Measurements from ENCODE around the gene TRIM6.
A peak's percentile ranks its signal among the peaks of the same experiment; 100 is the strongest.
"Not testable (repeated sequence)": the region's sequence is repeated elsewhere in the genome, so short reads cannot be mapped to it uniquely, and the experiment has no call there.

The TRIM6 gene

DNA sequence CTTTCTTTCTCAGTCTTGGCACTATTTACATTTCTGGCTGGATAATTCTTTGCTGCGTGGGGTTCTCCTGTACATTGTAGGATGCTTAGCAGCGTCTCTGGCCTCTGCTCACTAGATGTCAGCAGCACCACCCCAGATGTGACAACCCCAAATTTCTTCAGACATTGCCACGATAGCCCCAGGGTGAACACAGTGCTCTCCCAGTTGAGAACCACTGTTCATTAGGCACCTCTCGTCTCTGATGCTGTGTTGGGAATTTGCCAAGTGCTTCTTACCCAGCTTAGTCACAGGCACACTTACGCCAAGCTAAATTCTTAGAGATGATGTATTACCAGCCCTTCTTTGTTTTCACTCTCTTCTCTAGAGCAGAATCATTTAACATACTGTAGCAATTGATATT lies 9.4 kb downstream of the TRIM6 start:
- no peak for DNase-seq

DNA sequence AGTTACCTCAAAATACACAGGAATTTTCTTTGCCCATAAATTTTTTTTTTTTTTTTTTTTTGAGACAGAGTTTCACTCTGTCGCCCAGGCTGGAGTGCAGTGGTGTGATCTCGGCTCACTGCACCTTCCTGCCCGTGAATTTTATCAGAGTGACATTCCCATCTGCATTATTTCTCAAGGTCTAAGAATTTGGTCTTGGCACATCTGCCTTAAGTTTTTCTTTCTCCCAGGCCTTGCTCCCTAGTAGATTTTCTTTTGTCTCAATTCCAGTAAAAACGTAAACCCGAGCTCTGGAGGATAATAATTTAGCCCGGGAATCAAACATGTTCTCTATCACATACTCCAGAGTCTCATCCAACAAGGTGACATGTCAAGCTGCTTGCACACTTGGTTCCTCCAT lies 12.4 kb downstream of the TRIM6 start:
- DNase-seq: no peak

DNA sequence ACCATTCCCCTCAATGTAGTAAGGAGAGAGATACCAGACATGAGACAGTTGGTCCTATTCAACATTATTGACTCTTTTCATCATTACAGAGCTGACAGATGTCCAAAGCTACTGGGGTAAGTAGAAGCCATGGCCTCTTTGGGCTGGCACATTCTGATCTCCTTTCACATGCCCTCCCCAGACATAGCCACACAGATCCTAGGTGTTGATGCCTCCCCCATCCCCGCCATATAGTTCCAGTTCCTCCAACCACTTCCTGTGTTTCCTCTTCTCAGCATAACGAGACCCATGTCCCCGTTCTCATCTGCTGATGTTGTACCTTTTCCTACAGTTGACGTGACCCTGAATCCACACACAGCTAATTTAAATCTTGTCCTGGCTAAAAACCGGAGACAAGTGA lies 14.0 kb downstream of the TRIM6 start:
- no peak for DNase-seq

DNA sequence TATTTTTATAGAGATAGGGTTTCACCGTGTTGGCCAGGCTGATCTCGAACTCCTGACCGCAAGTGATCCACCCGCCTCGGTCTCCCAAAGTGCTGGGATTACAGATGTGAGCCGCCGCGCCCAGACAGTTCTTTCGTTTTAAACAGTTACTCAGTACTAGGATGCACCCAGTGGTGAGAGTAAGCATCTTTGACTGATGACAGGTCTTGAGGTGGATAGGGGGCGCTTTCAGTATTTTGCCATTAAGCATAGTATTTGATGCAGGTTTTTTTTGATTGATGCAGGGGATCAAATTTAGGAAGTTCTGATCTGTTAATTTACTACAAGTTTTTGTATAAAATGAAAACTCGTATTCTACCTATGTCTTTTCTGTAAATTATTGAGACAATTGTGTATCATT lies 15.2 kb downstream of the TRIM6 start:
- no peak for DNase-seq

DNA sequence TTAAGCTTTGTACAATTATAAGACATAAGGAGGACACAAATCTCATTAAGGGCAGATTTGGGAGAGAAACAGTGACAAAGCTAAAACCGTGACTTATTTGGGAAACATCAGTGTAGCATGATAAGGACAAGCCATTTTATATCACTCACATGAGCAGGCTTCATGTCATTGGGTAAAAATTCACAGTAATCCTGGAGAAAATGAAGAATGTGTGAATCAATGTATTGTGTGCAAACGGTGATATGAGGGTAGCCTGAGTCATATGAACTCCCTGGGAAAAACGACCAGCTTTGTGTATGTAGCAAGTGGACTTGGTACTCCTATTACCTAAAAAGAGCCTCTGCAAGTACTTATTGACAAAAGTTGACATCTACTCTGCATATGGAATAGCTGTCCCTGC lies 22.4 kb downstream of the TRIM6 start:
- no peak for DNase-seq

DNA sequence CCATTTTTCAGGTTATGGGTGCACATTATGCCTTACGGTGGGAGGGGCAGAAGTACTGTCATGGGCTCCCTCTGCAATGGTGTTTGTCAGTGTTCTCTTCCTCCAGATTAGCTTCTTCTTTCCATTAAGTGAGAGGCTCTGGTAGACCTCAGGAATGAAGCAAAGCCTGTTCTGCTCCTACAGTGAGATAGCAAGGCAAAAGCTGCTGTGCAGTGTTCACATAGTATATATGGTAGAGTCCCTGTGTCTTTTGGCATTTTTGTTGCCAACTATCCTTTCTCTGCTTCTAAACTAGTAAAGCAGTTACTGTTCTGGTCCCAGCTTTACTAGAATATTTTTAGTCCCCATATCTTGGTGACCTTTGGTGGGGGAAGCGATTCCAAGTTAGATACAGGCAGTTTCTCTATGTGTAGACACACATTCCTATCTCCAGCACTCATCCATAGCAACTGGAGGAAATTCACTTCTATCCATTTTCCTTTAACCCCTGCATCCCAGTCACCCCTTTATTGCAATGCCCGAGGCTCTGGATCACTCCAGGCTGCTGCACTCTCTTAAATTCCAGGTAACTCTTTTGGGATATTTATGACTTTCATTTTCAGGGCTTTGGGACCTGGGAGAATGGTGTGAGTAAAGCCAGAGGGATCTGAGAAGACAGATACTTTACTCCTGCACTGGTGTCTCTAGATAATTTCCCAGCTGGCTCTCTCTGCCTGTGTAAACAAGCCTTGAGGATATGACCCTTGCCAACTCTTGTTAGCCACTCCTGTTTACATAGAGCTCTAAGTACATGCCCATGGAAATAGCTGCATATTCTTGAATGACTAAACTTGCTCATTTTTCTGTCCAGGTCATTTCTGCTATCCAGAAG lies 24.4 kb downstream of the TRIM6 start:
- peak; percentile 77 for DNase-seq

DNA sequence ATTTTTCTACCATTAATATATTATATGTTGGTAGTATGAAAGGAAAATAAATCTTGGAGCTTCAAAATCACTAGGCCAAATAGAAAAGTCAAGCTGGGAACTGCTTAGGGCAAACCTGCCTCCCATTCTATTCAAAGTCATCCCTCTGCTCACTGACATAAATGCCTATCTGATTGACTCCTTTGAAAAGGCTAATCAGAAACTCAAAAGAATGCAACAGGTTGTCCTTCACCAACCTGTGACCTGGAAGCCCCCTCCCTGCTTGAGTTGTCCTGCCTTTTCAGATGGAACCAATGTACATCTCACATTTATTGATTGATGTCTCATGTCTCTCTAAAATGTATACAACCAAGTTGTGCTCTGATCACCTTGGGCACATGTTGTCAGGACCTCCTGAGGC lies 25.1 kb downstream of the TRIM6 start:
- no peak for DNase-seq

DNA sequence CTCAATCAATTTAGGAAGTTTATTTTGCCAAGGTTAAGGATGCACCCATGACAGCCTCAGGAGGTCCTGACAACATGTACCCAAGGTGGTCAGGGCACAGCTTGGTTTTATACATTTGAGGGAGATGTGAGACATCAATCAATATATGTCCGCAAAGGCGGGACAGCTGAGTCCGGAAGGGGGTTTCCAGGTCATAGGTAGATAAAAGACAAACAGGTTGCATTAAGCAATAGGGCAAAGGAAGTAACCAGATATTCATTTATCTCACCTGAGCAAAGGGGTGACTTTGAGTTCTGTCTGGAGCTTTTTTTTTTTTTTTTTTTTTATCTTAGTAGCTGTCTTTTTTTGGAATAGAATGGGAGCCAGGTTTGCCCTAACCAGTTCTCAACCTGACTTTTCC lies 26.4 kb downstream of the TRIM6 start:
- no peak for DNase-seq

DNA sequence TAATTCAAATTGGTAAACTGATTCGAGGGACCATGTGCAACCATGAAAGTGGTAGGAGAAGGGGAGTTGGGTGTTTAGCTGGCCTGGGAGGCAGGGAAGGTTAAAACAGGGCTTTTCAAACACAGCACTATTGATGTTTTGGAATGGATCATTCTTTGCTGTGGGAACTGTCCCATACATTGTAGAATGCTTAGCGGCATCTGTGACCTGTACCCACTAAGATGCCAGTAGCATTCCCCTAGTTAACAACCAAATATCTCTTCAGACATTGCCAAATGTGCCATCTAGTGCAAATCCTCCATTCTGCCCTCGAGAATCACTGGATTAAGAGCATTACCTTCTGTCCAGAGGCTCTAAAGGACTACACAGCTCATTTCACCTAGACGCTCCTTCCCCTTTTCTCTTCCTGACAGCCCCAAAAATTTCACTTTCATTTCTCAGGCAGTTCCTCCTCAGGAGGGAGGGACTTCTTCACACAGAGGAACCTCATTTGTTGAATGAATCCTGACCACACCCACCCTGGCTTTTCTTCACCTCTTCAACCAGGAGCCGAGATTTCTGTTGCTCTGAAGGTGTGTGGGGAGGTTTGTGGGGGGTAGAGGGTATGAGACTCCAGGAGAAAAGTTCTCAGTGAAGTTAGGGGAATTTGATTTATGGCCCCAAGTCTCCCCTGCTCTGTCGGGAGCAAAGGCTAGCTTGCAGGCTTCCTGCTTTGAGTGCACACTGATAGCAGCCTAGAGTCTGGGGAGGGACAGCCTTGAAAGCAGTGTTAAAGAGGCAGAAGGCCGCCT lies 28.2 kb downstream of the TRIM6 start, which contains the start of gene TRIM34:
TRIM34 (plus strand) TSS at position 513 of the 791 bp plus-strand sequence. CDS start 7,331 bp downstream, outside the sequence.
- peak; percentile 65 for DNase-seq

DNA sequence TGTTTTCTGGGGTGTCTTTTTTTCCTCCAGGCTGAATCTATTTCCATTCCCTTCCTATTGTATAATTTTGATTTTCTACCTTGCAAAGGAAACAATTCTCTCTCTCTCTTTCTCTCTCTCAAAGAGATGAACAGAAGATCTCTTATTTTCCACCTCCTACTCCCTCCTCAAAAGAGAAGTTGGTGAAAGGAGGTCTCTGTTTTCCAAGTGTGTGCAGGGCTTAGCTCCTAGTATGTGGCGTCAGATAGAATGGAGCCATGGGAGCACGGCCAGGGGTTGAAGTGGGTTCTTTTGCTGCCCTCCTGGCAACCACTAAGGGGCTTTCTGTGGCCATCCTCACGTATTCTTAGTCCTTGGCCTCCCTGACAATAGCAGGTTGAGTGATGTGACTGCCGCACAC lies 28.8 kb downstream of the TRIM6 start:
- no peak for DNase-seq

DNA sequence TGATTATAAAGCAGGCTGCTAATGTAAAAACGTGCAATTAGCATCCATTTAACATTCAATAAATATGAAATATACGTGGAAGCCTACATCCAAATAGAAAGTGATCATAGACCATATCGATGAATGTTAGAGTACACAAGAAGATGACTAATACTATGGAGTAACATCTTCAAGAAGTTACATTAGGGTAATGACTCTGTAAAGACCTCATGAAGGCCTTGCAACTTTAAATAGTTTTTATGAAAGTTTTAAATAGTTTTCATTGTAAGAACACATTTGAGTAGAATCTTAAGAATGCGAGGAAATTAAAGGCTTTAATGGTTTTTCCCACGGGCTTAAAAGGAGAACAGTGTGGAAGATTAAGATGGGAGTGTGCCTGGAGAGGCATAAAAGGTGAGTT lies 29.8 kb downstream of the TRIM6 start:
- no peak for DNase-seq

DNA sequence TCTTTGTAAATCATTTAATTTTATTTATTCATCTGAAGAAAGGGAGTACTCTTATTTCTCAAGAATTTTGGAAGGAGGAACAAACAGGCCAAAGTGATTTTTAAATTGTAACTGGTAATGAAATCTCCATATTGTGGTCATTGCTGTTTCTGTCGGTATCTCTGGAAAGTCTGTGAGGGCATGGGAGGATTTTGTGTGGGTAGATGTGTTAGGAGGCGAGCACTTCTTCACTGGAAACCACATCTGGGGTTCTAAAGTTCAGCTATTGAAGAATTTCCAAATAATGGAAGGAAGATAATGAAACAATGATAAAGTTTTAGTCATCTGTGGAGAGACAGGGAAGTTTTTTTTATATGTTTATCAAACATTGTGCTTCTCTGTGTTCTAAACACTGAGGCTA lies 35.0 kb downstream of the TRIM6 start:
- DNase-seq: no peak

DNA sequence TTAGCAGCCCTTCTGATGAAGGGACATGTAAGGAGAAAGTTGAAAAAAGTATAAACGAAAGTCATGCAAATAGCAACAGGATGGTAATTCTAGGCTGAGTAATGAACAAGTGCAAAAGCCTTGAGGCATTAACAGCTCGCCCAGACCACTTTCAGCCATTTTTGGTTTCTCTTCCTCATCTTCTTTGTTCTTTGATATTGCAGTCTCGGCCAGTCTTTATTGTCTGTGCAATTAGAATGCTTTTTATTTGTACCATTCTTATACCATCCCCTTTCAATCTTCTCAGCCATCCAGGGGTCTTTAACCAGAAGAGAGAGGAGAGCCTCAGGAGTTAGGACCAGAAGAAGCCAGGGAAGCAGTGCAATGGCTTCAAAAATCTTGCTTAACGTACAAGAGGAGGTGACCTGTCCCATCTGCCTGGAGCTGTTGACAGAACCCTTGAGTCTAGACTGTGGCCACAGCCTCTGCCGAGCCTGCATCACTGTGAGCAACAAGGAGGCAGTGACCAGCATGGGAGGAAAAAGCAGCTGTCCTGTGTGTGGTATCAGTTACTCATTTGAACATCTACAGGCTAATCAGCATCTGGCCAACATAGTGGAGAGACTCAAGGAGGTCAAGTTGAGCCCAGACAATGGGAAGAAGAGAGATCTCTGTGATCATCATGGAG lies 35.7 kb downstream of the TRIM6 start:
- DNase-seq: no peak

DNA sequence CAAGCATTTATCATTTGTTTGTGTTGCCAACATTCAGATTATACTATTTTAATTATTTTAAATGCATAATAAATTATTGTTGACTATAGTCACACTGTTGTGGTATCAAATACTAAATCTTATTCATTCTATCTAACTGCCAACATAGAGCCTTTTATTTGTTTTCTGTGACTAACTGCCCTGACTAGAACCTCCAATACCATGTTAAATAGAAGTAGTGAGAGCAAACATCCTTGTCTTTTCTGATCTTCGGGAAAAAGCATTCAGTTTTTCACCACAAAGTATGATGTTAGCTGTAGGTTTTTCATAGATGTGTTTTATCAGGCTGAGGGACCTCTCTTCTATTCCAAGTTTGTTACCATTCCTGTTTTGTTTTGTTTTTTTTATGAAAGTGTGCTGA lies 43.5 kb downstream of the TRIM6 start:
- no peak for DNase-seq

DNA sequence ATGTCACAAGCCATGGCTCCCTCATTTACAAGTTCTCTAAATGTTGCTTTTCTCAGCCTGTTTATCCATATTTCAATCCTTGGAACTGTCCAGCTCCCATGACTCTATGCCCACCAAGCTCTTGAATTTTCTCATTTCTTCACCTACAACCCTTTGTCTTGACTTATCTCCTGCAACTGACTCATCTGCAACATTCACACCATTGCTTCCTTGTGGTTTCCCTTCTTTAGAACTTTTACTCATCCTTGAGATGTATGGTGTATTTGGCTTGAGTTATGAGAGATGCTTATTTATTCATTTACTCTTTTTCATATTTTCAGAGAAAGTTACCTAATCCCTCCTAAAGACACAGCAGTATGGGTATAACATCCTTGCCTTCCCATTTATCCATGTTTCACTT lies 47.1 kb downstream of the TRIM6 start:
- no peak for DNase-seq

DNA sequence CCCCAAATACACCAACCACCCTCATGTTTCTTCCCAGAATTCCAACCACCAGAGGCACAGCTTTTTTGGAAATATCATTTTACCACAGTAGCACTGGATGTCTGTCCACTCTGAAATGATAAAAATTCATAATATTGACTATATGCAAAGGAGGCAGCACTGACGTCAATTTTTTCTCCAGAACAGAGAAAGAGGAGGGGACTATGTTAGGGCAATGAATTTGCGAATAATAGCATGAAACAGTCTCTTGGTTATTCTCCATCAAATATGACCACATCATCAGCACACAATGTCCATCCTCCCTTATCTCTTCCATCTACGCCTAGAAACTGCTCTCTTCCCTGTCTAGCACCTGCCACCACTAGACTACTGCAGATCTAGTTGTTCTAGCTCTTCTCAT lies 49.7 kb downstream of the TRIM6 start:
- DNase-seq: no peak

DNA sequence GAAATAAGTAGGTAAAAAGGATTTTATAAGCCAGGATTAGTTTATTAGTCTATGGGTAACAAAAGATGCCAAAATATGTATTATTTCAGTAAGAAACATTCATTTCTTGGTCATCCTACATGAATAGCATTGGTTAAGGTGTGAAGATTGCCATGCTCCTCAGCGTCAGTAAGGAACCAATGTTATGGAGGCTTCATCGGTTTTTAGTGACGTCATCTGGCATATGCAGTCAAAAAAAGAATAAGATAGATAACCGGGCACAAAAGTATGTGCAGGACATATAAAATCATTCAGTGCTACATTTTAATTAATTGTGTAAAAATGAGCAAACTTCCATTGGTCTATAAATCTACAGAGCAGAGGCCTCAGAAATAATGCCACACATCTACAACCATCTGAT lies 59.0 kb downstream of the TRIM6 start:
- DNase-seq: no peak

DNA sequence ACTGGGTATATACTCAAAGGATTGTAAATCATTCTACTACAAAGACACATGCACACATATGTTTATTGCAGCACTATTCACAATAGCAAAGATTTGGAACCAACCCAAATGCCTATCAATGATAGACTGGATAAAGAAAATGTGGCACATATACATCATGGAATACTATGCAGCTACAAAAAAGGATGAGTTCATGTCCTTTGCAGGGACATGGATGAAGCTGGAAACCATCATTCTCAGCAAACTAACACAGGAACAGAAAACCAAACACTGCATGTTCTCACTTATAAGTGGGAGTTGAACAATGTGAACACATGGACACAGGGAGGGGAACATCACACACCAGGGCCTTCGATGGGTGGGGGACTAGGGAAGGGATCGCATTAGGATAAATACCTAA lies 60.5 kb downstream of the TRIM6 start:
- DNase-seq: not testable (repeated sequence)

DNA sequence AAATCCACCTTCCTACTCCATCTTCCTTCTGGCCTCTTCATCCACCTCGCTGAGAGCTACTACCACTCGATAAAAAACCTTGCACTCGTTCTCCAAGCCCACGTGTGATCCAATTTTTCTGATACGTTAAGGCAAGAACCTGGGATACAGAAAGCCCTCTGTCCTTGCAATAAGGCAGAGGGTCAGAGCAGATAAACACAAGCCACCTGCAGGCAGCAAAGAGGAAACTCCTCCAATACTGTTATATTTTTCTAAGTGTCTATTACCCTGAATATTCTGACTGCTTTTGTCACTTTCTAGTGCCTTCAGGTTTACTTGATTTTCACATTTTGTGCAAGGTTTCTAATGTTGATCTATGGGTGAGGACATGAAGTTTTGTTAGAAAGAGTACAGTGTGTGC lies 61.9 kb downstream of the TRIM6 start:
- DNase-seq: no peak

Data from kidney glomerular epithelial cell (primary cell).